GM23338 (cell line): ENCODE measurements around the gene GBF1. TPM values are rescaled to one million over a fixed set of nuclear protein-coding genes. Genes with fewer than 3 reads are reported as not detected.

Experiments
- ATAC-seq: fragments of 200-7000 bp; cut with Tn5 transposase; 3 replicates; pipeline ENCODE4 v1.9.1; 2020
- DNase-seq: peaks from one replicate; pipeline ENCODE4 v3.0.0-alpha.2; 2015; ENCODE audit warnings: low spot score
- H2AFZ ChIP-seq: fragments of 200-600 bp; sonication (generic); 2 replicates; pipeline ENCODE4 v1.8.0; 2016; ENCODE audit warnings: antibody characterized with exemption, mild to moderate bottlenecking, moderate library complexity
- H3F3A ChIP-seq: fragments of 200-600 bp; sonication (generic); replicated peaks from 2 replicates; pipeline ENCODE4 v1.8.0; 2017; ENCODE audit warnings: antibody characterized with exemption, mixed run types, low read depth
- H3K27ac ChIP-seq: fragments of 200-600 bp; sonication (generic); 2 replicates; pipeline ENCODE4 v1.6.1; 2016; ENCODE audit warnings: low read depth
- H3K27me3 ChIP-seq: fragments of 200-600 bp; sonication (generic); 2 replicates; pipeline ENCODE4 v1.8.0; 2016; ENCODE audit warnings: mild to moderate bottlenecking, mixed run types, moderate library complexity; ENCODE audit not compliant: insufficient read depth
- H3K36me3 ChIP-seq: fragments of 200-600 bp; sonication (generic); 2 replicates; pipeline ENCODE4 v1.8.0; 2016; ENCODE audit warnings: mild to moderate bottlenecking; ENCODE audit not compliant: insufficient read depth
- H3K4me1 ChIP-seq: fragments of 200-600 bp; sonication (generic); 2 replicates; pipeline ENCODE4 v1.8.0; 2016; ENCODE audit warnings: mild to moderate bottlenecking, moderate library complexity; ENCODE audit not compliant: insufficient read depth
- H3K4me2 ChIP-seq: fragments of 200-600 bp; sonication (generic); 2 replicates; pipeline ENCODE4 v1.7.1; 2017; ENCODE audit warnings: mixed run types
- H3K4me3 ChIP-seq: fragments of 200-600 bp; sonication (generic); 2 replicates; pipeline ENCODE4 v1.6.1; 2016; ENCODE audit warnings: mixed run types
- H3K79me2 ChIP-seq: fragments of 200-600 bp; sonication (generic); replicated peaks from 2 replicates; pipeline ENCODE4 v1.8.0; 2017; ENCODE audit warnings: mild to moderate bottlenecking; ENCODE audit not compliant: insufficient read depth
- H3K9me2 ChIP-seq: fragments of 200-600 bp; sonication (generic); 2 replicates; pipeline ENCODE4 v1.8.0; 2017; ENCODE audit not compliant: insufficient read depth
- H4K20me1 ChIP-seq: fragments of 200-600 bp; sonication (generic); replicated peaks from 2 replicates; pipeline ENCODE4 v1.8.0; 2017; ENCODE audit warnings: mild to moderate bottlenecking; ENCODE audit not compliant: insufficient read depth
- H3K27ac Mint-ChIP-seq: 2 replicates; pipeline ENCODE4 v1.8.0; 2020; ENCODE audit warnings: inconsistent platforms, mild to moderate bottlenecking, moderate library complexity, mixed read lengths
- H3K27me3 Mint-ChIP-seq: 3 replicates; pipeline ENCODE4 v1.8.0; 2022; ENCODE audit warnings: low read depth, mild to moderate bottlenecking, moderate library complexity, mixed read lengths, inconsistent platforms; ENCODE audit not compliant: insufficient read depth, poor library complexity
- H3K36me3 Mint-ChIP-seq: 3 replicates; pipeline ENCODE4 v1.8.0; 2021; ENCODE audit warnings: low read depth, mild to moderate bottlenecking, inconsistent platforms, moderate library complexity, mixed read lengths
- H3K4me1 Mint-ChIP-seq: 3 replicates; pipeline ENCODE4 v1.8.0; 2020; ENCODE audit warnings: mild to moderate bottlenecking, inconsistent platforms, mixed read lengths
- H3K4me3 Mint-ChIP-seq: 3 replicates; pipeline ENCODE4 v1.8.0; 2021; ENCODE audit warnings: moderate library complexity, mild to moderate bottlenecking, inconsistent platforms, mixed read lengths
- H3K9me3 Mint-ChIP-seq: 3 replicates; pipeline ENCODE4 v1.8.0; 2020; ENCODE audit warnings: moderate library complexity, mild to moderate bottlenecking, inconsistent platforms, mixed read lengths
- EZH2 ChIP-seq: fragments of 200-600 bp; sonication (generic); IDR thresholded peaks from one replicate; pipeline ENCODE4 v1.8.0; 2017; ENCODE audit warnings: antibody characterized with exemption, mild to moderate bottlenecking, low read depth; ENCODE audit not compliant: unreplicated experiment
- JUNB ChIP-seq: IDR thresholded peaks from one replicate; pipeline ENCODE4 v1.6.1; 2016; ENCODE audit warnings: antibody characterized with exemption; ENCODE audit not compliant: unreplicated experiment
- POLR2AphosphoS5 ChIP-seq: IDR thresholded peaks from 2 replicates; pipeline ENCODE4 v1.6.1; 2016; ENCODE audit warnings: antibody characterized with exemption, low read depth
- STAT1 ChIP-seq: IDR thresholded peaks from one replicate; pipeline ENCODE4 v1.6.1; 2016; ENCODE audit warnings: antibody characterized with exemption; ENCODE audit not compliant: unreplicated experiment
- ZNF114 ChIP-seq: fragments of 250-450 bp; sonication (Bioruptor Pico); IDR thresholded peaks from 2 replicates; pipeline ENCODE4 v1.5.0; 2020; ENCODE audit warnings: mild to moderate bottlenecking, moderate library complexity
- polyA plus RNA-seq: library from polyadenylated mRNA; unstranded; fragments of >200 nt; fragmentation: Nextera tagmentation; extraction: Ambion mirVana; gene quantifications from 2 replicates; pipeline ENCODE4 v1.2.1, GENCODE V29; 2016
- total RNA-seq: library from RNA; depleted of rRNA; stranded (reverse); fragments of >200 nt; shearing (Covaris generic); gene quantifications from 2 replicates; pipeline ENCODE4 v1.2.3, GENCODE V29; 2014
- TF ChIP-seq, protein P1 (sequence below), 2 experiments: fragments of 200-600 bp in 1 of 2; sonication (generic) in 1 of 2; conservative IDR thresholded peaks; 2 replicates each; pipeline versions ENCODE4 v1.5.1 to v1.6.1; 2016 to 2017; ENCODE audit warnings: antibody characterized with exemption in 2 of 2, low read depth in 2 of 2, mild to moderate bottlenecking in 2 of 2, moderate library complexity in 1 of 2
- TF ChIP-seq, protein P2 (sequence below): IDR thresholded peaks from 2 replicates; pipeline ENCODE4 v1.6.1; 2016; ENCODE audit warnings: antibody characterized with exemption
- TF ChIP-seq, protein P3 (sequence below): fragments of 250-450 bp; sonication (Bioruptor Pico); IDR thresholded peaks from 2 replicates; pipeline ENCODE4 v1.5.0; 2020; ENCODE audit warnings: mild to moderate bottlenecking, moderate library complexity

The GBF1 gene
- total and polyA plus RNA-seq, 2 experiments from 2014 or later, result 6.5 to 27.2 TPM

DNA sequence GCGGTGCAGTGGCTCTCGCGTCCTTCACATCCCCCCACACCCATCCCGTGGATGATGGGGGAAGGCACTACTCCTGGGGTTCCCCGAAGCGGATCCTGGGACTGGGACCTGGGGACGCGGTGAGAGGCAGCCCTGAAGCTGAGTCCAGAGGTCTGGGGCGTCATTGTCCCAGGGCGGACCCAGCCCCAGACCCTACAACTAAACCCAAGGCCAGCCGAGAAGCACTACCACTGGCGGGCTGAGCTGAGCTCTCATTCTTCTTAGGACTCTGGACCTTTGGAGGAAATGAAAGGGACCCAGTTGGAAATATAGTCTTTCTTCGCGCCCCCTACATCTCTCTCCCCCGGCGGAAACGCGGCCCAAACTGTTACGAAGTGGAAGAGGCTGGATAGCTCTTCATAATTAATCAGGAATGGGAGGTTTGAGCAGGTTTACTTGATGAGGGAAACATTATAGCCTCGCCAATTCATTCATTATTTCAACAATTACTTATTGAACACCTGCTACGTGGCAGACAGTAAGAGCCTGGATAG is 174.9 kb downstream of the GBF1 start:
- Histone ChIP-seq H2AFZ (peak overlapping the region; percentile 91), H3F3A (peaks cover 27% of the 10 kb centered on the region), H3K4me1 (peaks cover 15% of the 10 kb centered on the region), H3K27me3 (0 out of 2 replicates have a peak, but pooled peaks cover 6% of the 10 kb centered on the region), H3K9me2 (no peaks in the 10 kb centered on the region), H3K36me3 (no peaks in the 10 kb centered on the region; the same call in 1 of the 2 replicates), H3K79me2 (no peaks in the 10 kb centered on the region), H3K27ac (peak overlapping the region; percentile 95), H3K4me2 (peak overlapping the region; percentile 100), H4K20me1 (no peaks in the 10 kb centered on the region; the same call in none of the 2 replicates), H3K4me3 (peak overlapping the region; percentile 82)
- no peaks in the 10 kb centered on the region; the same call in 2 of the 3 replicates for H3K9me3 Mint-ChIP-seq
- peaks cover 19% of the 10 kb centered on the region for H3K4me1 Mint-ChIP-seq
- peaks cover 40% of the 10 kb centered on the region for H3K27me3 Mint-ChIP-seq
- H3K27ac Mint-ChIP-seq, result peak overlapping the region; percentile 97; the same call in 1 of the 2 replicates
- ATAC-seq (no peak), DNase-seq (no peak)
- H3K4me3 Mint-ChIP-seq, result peak overlapping the region; percentile 97
- TF ChIP-seq EZH2 (no peak), JUNB (no peak), ZNF114 (no peak), STAT1 (no peak), POLR2AphosphoS5 (no peak)
- TF ChIP-seq, protein P1, sequence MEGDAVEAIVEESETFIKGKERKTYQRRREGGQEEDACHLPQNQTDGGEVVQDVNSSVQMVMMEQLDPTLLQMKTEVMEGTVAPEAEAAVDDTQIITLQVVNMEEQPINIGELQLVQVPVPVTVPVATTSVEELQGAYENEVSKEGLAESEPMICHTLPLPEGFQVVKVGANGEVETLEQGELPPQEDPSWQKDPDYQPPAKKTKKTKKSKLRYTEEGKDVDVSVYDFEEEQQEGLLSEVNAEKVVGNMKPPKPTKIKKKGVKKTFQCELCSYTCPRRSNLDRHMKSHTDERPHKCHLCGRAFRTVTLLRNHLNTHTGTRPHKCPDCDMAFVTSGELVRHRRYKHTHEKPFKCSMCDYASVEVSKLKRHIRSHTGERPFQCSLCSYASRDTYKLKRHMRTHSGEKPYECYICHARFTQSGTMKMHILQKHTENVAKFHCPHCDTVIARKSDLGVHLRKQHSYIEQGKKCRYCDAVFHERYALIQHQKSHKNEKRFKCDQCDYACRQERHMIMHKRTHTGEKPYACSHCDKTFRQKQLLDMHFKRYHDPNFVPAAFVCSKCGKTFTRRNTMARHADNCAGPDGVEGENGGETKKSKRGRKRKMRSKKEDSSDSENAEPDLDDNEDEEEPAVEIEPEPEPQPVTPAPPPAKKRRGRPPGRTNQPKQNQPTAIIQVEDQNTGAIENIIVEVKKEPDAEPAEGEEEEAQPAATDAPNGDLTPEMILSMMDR (conservative IDR thresholded peaks at IDR 0.05; ENCODE audit: low read depth in 2 of 2), result no peak
- TF ChIP-seq, protein P2, sequence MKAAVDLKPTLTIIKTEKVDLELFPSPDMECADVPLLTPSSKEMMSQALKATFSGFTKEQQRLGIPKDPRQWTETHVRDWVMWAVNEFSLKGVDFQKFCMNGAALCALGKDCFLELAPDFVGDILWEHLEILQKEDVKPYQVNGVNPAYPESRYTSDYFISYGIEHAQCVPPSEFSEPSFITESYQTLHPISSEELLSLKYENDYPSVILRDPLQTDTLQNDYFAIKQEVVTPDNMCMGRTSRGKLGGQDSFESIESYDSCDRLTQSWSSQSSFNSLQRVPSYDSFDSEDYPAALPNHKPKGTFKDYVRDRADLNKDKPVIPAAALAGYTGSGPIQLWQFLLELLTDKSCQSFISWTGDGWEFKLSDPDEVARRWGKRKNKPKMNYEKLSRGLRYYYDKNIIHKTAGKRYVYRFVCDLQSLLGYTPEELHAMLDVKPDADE, result no peak
- TF ChIP-seq, protein P3, sequence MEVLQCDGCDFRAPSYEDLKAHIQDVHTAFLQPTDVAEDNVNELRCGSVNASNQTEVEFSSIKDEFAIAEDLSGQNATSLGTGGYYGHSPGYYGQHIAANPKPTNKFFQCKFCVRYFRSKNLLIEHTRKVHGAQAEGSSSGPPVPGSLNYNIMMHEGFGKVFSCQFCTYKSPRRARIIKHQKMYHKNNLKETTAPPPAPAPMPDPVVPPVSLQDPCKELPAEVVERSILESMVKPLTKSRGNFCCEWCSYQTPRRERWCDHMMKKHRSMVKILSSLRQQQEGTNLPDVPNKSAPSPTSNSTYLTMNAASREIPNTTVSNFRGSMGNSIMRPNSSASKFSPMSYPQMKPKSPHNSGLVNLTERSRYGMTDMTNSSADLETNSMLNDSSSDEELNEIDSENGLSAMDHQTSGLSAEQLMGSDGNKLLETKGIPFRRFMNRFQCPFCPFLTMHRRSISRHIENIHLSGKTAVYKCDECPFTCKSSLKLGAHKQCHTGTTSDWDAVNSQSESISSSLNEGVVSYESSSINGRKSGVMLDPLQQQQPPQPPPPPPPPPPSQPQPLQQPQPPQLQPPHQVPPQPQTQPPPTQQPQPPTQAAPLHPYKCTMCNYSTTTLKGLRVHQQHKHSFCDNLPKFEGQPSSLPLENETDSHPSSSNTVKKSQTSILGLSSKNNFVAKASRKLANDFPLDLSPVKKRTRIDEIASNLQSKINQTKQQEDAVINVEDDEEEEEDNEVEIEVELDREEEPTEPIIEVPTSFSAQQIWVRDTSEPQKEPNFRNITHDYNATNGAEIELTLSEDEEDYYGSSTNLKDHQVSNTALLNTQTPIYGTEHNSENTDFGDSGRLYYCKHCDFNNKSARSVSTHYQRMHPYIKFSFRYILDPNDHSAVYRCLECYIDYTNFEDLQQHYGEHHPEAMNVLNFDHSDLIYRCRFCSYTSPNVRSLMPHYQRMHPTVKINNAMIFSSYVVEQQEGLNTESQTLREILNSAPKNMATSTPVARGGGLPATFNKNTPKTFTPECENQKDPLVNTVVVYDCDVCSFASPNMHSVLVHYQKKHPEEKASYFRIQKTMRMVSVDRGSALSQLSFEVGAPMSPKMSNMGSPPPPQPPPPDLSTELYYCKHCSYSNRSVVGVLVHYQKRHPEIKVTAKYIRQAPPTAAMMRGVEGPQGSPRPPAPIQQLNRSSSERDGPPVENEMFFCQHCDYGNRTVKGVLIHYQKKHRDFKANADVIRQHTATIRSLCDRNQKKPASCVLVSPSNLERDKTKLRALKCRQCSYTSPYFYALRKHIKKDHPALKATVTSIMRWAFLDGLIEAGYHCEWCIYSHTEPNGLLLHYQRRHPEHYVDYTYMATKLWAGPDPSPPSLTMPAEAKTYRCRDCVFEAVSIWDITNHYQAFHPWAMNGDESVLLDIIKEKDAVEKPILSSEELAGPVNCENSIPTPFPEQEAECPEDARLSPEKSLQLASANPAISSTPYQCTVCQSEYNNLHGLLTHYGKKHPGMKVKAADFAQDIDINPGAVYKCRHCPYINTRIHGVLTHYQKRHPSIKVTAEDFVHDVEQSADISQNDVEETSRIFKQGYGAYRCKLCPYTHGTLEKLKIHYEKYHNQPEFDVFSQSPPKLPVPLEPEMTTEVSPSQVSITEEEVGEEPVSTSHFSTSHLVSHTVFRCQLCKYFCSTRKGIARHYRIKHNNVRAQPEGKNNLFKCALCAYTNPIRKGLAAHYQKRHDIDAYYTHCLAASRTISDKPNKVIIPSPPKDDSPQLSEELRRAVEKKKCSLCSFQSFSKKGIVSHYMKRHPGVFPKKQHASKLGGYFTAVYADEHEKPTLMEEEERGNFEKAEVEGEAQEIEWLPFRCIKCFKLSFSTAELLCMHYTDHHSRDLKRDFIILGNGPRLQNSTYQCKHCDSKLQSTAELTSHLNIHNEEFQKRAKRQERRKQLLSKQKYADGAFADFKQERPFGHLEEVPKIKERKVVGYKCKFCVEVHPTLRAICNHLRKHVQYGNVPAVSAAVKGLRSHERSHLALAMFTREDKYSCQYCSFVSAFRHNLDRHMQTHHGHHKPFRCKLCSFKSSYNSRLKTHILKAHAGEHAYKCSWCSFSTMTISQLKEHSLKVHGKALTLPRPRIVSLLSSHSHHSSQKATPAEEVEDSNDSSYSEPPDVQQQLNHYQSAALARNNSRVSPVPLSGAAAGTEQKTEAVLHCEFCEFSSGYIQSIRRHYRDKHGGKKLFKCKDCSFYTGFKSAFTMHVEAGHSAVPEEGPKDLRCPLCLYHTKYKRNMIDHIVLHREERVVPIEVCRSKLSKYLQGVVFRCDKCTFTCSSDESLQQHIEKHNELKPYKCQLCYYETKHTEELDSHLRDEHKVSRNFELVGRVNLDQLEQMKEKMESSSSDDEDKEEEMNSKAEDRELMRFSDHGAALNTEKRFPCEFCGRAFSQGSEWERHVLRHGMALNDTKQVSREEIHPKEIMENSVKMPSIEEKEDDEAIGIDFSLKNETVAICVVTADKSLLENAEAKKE (CRISPR knock-in tag), result no peak
- peaks cover 16% of the 10 kb centered on the region for H3K36me3 Mint-ChIP-seq
